ENCODE data around the gene MED27.

GRCh38 chr9:131915181-131915580 lies 164.5 kb downstream of the MED27 start:
- TF ChIP-seq CTCF (IDR thresholded peaks at IDR 0.05; ENCODE audit: poor library complexity) (no peak), EZH2 (IDR thresholded peaks at IDR 0.05; ENCODE audit: borderline replicate concordance) (no peak)

Data from hepatocyte (in vitro differentiated cells).